CMK (cell line): ENCODE results near the gene ACSL5.

Experiments used
- DNase-seq: peaks from one replicate; pipeline ENCODE4 v3.0.0-alpha.2; 2010; ENCODE audit warnings: low read depth

Gene ACSL5

GRCh38 chr10:112466802-112467201 lies 92.9 kb downstream of the ACSL5 start:
- no peak for DNase-seq

GRCh38 chr10:112467541-112468075 lies 93.7 kb downstream of the ACSL5 start:
- no peak for DNase-seq

GRCh38 chr10:112471878-112472487 lies 98.1 kb downstream of the ACSL5 start:
- no peak for DNase-seq

- DNase-seq = no peak
Measured at GRCh38 chr10:112475575-112476218, 101.8 kb downstream of the ACSL5 start.
